Activated naive CD8-positive, alpha-beta T cell treated with anti-CD3 and anti-CD28 coated beads for 36 hours (primary cell): ENCODE results near the gene UGT3A1. TPM values are rescaled to one million over a fixed set of nuclear protein-coding genes. Genes with fewer than 3 reads are reported as not detected.
"Not testable (repeated sequence)": the region's sequence is repeated elsewhere in the genome, so short reads cannot be mapped to it uniquely, and the experiment has no call there.

Experiments
- DNase-seq: peaks from one replicate; pipeline ENCODE4 v3.0.0; 2021
- H3K27ac Mint-ChIP-seq: one replicate; pipeline ENCODE4 v1.8.0; 2022; ENCODE audit warnings: mild to moderate bottlenecking, moderate library complexity, mixed read lengths
- H3K27me3 Mint-ChIP-seq: one replicate; pipeline ENCODE4 v1.8.0; 2022; ENCODE audit warnings: mild to moderate bottlenecking, mixed read lengths
- H3K36me3 Mint-ChIP-seq: one replicate; pipeline ENCODE4 v1.8.0; 2021; ENCODE audit warnings: mild to moderate bottlenecking, mixed read lengths
- H3K4me1 Mint-ChIP-seq: one replicate; pipeline ENCODE4 v1.8.0; 2021; ENCODE audit warnings: mixed read lengths
- H3K4me3 Mint-ChIP-seq: one replicate; pipeline ENCODE4 v1.8.0; 2022; ENCODE audit warnings: mild to moderate bottlenecking, moderate library complexity, mixed read lengths
- H3K9me3 Mint-ChIP-seq: one replicate; pipeline ENCODE4 v1.8.0; 2022; ENCODE audit warnings: mixed read lengths
- total RNA-seq, 2 experiments: library from RNA; stranded (reverse); gene quantifications; one replicate each; pipeline ENCODE4 v1.2.3, GENCODE V29; 2021

Gene UGT3A1, protein sequence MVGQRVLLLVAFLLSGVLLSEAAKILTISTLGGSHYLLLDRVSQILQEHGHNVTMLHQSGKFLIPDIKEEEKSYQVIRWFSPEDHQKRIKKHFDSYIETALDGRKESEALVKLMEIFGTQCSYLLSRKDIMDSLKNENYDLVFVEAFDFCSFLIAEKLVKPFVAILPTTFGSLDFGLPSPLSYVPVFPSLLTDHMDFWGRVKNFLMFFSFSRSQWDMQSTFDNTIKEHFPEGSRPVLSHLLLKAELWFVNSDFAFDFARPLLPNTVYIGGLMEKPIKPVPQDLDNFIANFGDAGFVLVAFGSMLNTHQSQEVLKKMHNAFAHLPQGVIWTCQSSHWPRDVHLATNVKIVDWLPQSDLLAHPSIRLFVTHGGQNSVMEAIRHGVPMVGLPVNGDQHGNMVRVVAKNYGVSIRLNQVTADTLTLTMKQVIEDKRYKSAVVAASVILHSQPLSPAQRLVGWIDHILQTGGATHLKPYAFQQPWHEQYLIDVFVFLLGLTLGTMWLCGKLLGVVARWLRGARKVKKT
- not detected for total RNA-seq

DNA sequence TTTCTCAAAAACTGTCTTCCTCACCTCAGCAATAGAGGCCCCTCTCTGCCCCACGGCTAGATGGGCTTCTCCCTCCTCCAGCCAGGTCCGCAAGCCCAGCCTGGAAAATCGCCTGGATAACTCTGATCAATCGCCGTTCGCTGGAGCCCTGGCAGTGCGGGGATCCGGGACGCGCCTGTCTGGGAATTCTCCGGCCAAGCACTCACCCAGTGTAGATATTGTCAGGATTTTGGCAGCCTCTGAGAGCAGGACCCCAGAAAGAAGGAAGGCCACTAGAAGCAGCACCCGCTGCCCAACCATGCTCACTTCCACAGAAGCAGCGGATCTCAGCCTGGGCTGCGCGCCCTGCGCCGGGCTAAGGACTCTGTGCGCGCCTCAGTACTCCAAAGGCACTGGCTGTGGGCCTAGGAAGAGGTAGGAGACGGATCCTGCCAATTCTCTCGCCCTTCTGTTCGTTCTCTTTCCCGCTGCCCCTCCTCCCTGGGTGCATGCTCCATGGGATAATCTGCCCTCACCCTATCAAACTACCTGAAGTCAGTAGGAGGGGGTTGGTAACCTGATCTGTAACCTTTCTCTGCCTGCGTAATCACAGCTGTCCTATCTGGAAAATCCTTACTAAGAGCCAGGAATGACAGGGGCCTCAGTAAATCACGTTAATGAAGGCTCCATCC lies at the start of gene UGT3A1:
TSS of gene UGT3A1 (minus strand) at position 450 of the 671 bp plus-strand sequence. CDS start at position 300, 150 bp downstream.
- Mint-ChIP-seq H3K9me3 (no peaks in the 10 kb centered on the region), H3K36me3 (no peaks in the 10 kb centered on the region), H3K4me1 (no peaks in the 10 kb centered on the region), H3K27ac (no peak within 1 kb of the TSS), H3K27me3 (peaks cover 33% of the 10 kb centered on the region), H3K4me3 (no peak within 1 kb of the TSS)
- no peak for DNase-seq

DNA sequence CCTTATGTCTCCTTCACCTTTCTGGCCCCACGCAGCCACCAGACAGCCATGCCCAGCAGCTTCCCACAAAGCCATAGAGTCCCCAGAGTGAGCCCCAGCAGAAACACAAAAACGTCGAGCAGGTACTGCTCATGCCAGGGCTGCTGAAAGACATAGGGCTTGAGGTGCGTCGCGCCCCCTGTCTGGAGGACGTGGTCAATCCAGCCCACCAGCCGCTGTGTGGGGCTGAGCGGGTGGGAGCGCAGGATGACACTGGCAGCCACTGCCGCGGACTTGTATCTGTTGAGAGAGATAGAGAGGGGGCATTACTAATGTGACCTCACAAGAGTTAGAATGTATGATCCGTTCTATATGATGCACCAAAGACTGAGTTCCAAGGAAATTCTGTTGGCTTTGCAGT lies 44.5 kb upstream of the UGT3A1 start:
- no peaks in the 10 kb centered on the region for H3K4me1 Mint-ChIP-seq
- no peaks in the 10 kb centered on the region for H3K36me3 Mint-ChIP-seq
- H3K9me3 Mint-ChIP-seq = no peaks in the 10 kb centered on the region
- DNase-seq = no peak
- no peaks in the 10 kb centered on the region for H3K27me3 Mint-ChIP-seq
- no peak overlapping the region for H3K4me3 Mint-ChIP-seq
- no peak overlapping the region for H3K27ac Mint-ChIP-seq

DNA sequence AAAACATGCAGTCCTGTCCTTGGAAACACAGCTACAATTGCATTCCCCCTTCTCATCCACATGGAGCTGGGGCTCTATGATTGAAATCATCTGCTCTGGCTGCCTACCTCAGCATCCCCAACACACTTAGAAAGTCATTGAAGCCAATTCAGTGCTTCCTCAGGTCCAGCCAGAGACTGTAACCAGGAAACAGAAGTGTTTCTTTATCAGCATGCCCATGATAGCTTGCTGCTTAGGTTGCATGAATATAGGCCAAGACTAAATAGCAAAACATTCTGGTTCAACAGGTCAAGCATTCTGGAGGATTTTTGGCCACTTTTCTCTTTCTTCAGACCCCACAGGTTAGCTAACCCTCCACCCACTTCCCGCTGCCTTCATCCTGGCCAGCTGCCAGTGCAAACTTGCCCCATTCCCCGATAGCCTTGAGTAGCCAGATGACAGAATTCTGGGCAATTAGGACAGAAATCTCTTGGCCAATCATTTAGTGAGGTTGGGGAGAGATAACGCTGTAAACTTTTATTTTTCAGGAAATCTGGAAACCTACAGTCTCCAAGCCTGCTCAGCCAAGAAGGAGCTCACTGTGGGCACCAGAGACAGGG lies 43.4 kb upstream of the UGT3A1 start:
- H3K4me3 Mint-ChIP-seq, H3K36me3 Mint-ChIP-seq, H3K9me3 Mint-ChIP-seq, H3K27me3 Mint-ChIP-seq, H3K27ac Mint-ChIP-seq, DNase-seq, H3K4me1 Mint-ChIP-seq: not testable (repeated sequence)

DNA sequence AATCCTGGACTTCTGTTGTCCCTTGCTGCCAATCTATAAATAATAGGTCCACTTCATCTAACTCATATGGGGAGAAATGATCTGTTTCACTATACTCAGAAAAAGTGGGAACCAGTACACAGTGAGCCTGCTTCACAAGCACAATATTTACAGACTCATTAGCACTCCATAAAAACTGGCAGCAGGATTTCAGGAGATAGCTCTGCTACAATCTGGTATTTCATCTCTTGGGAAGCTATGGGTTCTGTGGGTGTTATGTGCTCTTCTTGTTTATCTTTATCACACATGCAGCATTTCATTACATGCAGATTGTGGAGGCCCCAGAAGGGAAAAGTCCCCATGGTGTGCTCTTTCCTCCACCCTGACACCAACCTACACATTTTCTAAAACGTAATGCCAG lies 42.3 kb upstream of the UGT3A1 start:
- DNase-seq = no peak
- H3K27me3 Mint-ChIP-seq = no peaks in the 10 kb centered on the region
- no peak overlapping the region for H3K27ac Mint-ChIP-seq
- no peaks in the 10 kb centered on the region for H3K36me3 Mint-ChIP-seq
- no peaks in the 10 kb centered on the region for H3K9me3 Mint-ChIP-seq
- no peaks in the 10 kb centered on the region for H3K4me1 Mint-ChIP-seq
- no peak overlapping the region for H3K4me3 Mint-ChIP-seq

DNA sequence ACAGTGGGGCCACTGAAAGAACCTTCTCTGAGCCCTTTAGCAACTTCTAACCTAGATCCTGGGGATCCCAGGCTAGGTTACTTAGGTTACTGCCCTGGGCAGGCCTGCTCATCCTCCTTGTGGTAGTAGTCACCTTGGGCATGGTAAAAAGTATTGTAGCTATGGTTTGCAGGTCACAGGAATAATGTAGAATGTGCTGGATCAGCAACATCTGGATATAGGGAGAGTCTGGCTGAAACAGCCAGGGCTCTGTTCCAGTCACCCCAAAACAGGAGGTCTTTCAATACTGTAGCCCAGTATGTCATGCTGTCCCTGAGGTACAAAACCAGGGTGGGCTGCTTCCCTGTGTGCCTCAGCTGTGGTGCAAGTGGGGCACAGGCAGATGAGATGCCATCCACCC lies 41.9 kb upstream of the UGT3A1 start:
- no peak overlapping the region for H3K27ac Mint-ChIP-seq
- H3K27me3 Mint-ChIP-seq = no peaks in the 10 kb centered on the region
- DNase-seq = no peak
- H3K9me3 Mint-ChIP-seq = no peaks in the 10 kb centered on the region
- H3K4me1 Mint-ChIP-seq = no peaks in the 10 kb centered on the region
- no peak overlapping the region for H3K4me3 Mint-ChIP-seq
- no peaks in the 10 kb centered on the region for H3K36me3 Mint-ChIP-seq

DNA sequence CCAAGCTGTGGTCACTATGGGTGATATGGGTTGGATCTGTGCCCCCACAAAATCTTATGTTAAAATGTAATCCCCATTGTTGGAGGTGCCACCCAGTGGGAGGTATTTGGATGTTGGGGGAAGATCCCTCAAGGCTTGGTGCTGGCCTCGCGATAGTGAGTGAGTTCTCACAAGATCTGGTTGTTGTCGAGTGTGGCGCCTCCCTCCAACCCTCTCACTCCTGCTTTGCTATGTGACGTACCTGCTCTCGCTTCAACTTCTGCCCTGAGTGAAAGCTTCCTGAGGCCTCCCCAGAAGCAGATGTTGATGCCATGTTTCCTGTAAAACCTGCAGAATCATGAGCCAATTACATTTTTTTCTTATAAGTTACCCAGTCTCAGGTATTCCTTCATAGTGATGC lies 40.0 kb upstream of the UGT3A1 start:
- H3K27me3 Mint-ChIP-seq = no peaks in the 10 kb centered on the region
- H3K36me3 Mint-ChIP-seq = no peaks in the 10 kb centered on the region
- no peaks in the 10 kb centered on the region for H3K4me1 Mint-ChIP-seq
- H3K4me3 Mint-ChIP-seq = no peak overlapping the region
- peaks cover 4% of the 10 kb centered on the region for H3K9me3 Mint-ChIP-seq
- DNase-seq = no peak
- no peak overlapping the region for H3K27ac Mint-ChIP-seq

DNA sequence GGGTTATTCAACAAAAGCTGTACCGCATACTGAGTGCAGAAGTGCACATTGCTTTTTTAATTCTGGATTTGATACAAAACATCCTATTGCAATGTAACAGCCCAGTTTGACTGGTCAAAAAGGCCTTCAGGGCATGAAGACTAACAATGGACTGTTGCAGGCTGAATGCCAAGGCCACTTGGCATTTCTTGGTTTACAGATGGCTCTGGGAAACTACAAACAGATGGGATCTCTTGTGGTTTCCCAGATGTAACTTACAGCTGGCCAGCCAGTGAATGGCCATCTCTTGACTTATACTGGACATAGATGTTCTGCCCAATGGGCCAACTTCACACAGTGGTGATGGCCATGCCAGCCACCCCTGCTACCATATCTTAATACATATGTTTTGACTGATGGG lies 38.7 kb upstream of the UGT3A1 start:
- Mint-ChIP-seq H3K27me3 (no peaks in the 10 kb centered on the region), H3K9me3 (peaks cover 6% of the 10 kb centered on the region), H3K36me3 (no peaks in the 10 kb centered on the region), H3K27ac (no peak overlapping the region), H3K4me1 (no peaks in the 10 kb centered on the region), H3K4me3 (no peak overlapping the region)
- no peak for DNase-seq

DNA sequence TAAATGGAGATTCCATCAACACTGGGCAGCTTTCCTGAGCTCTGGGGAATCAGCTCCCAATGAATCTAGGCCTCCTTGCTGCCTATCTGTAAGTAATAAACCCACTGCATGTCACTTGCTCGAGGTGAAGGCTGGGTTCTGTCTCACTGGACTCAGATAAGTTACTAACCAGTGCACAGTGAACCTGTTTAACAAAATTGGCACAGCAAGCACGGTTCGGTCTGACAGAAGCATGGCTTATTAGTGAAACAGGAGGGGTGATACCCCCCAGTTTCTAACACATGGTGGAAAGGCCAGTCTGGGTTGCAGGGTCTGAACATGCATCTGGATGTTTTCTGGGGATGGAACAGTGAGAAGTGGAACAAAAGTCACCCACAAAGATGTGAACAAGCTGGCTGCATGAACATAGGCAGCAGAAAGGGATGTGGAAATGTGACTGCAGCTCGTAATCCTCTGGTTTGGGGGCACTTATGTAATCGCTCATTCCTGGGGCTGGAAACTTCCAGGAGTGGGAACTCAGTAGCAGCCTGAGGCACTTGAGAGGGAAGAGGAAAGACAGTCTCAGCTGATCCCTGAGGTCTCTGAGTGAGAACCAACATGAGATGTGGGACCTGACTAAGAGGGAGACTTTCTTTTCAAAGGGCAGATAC lies 37.8 kb upstream of the UGT3A1 start:
- Mint-ChIP-seq H3K4me3 (no peak overlapping the region), H3K4me1 (no peaks in the 10 kb centered on the region), H3K27me3 (no peaks in the 10 kb centered on the region), H3K36me3 (no peaks in the 10 kb centered on the region), H3K27ac (no peak overlapping the region), H3K9me3 (peaks cover 8% of the 10 kb centered on the region)
- DNase-seq = no peak

DNA sequence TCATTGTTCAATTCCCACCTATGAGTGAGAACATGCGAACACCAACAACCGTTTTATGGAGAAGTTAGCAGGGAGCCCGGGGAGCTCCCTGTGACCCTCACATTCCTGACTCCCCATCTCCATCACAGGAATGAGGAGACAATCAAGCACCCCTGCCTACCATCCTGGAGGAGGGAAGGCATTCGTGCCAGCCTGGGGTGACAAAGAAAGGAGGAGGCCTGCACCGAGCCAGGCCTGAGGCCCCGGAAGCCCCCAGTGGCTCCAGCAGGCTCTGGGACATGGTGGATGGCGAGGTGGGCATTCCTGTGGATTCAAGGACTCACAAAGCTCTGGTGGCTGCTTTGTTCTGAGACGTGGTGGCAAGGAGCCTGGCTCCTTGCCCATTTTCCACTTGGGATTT lies 36.5 kb upstream of the UGT3A1 start:
- Mint-ChIP-seq H3K27me3 (no peaks in the 10 kb centered on the region), H3K9me3 (peaks cover 8% of the 10 kb centered on the region)

DNA sequence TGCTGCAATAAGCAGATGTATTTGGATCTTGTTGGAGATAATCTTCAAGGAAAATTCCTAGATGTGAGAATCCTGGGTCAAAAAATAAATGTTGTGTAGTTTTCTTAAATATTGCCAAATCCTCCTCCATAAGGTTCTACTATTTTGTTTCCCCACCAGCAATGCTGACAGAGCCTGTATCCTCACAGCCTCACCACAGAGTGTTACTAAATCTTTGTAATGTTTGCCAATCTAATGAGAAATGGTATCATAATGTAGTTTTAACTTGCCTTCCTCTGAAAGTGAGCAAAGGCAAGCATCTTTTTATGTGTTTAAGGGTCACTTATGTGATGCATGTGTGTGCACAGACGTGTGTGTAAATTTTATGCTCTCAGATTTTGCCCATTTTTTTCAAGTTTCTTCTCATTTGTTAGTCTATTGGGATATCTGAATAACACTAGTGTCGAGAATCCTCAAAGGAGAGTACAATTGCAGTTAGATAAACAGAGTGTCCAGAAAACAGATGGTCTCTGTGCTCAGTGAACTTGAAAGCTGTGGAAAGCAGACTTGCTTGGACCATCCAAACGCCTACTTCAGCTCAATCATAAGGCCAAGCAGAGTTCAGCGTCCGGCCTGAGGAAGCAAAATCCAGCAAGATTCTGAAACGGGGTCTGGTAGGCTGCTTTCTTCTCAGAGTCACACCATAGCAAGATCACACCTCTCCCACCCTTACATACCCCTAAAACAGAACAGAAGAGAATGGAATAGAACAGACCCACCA lies 35.7 kb upstream of the UGT3A1 start:
- Mint-ChIP-seq H3K4me3 (no peak overlapping the region), H3K9me3 (peaks cover 8% of the 10 kb centered on the region), H3K27me3 (no peaks in the 10 kb centered on the region), H3K36me3 (no peaks in the 10 kb centered on the region), H3K4me1 (no peaks in the 10 kb centered on the region), H3K27ac (no peak overlapping the region)
- no peak for DNase-seq

More for the DNA sequence above, 36.5 kb upstream of the UGT3A1 start:
- no peaks in the 10 kb centered on the region for H3K36me3 Mint-ChIP-seq
- DNase-seq = no peak
- no peak overlapping the region for H3K4me3 Mint-ChIP-seq
- H3K4me1 Mint-ChIP-seq = no peaks in the 10 kb centered on the region
- no peak overlapping the region for H3K27ac Mint-ChIP-seq

DNA sequence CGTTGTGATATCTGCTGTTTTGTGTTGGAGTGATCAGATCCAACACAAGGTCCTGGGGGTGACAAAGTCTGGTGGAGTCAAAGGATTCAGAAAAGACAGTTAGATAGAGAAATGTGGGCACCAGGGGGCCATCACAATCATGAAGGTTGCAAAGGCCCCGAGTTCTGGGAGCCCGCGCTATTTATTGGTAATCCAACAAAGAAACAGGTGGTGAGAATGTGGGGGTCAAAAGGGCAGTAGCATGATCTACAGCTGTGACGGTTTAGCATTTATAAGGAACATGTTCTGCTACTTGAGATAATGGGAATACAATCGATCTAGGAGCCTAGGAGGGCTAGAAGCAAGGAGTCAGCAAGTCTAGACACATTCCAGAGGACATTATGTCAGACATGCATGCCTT lies 31.1 kb upstream of the UGT3A1 start:
- not testable (repeated sequence) for H3K9me3 Mint-ChIP-seq, H3K4me3 Mint-ChIP-seq, H3K27me3 Mint-ChIP-seq, DNase-seq, H3K4me1 Mint-ChIP-seq, H3K36me3 Mint-ChIP-seq, H3K27ac Mint-ChIP-seq

DNA sequence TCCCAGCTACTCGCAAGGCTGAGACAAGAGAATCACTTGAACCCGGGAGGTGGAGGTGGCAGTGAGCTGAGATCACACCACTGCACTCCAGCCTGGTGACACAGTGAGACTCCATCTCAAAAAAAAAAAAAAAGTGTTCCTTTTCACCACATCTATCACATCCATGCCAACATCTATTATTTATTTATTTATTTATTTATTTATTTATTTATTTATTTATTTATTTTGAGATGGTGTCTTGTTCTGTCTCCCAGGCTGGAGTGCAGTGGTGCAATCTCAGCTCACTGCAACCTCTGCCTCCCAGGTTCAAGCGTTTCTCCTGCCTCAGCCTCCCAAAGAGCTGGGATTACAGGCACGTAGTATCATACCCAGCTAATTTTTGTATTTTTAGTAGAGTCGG lies 28.4 kb upstream of the UGT3A1 start:
- not testable (repeated sequence) for DNase-seq, H3K4me3 Mint-ChIP-seq, H3K27me3 Mint-ChIP-seq, H3K4me1 Mint-ChIP-seq, H3K36me3 Mint-ChIP-seq, H3K27ac Mint-ChIP-seq
- peaks cover 16% of the 10 kb centered on the region for H3K9me3 Mint-ChIP-seq

DNA sequence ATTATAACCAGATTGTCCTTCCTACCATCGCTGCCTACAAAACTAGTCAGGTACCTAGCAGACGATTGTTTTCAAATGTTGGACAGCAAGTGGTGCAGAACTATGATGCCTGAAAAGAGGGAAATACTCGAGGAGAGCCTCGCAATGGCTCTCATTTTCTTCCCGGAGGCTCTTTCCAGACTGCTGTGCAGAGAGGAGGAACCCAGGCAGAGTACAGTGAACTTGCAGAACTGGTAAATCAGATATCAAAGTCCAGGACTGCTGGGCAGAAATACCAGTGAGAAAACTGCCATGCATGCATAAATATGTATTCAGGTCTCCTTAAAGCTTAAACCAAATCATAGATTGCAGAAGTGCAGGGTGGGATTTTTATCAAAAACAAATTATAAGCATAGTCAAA lies 26.4 kb upstream of the UGT3A1 start:
- peaks cover 20% of the 10 kb centered on the region for H3K9me3 Mint-ChIP-seq
- no peak overlapping the region for H3K27ac Mint-ChIP-seq
- H3K4me3 Mint-ChIP-seq = no peak overlapping the region
- H3K36me3 Mint-ChIP-seq = no peaks in the 10 kb centered on the region
- H3K27me3 Mint-ChIP-seq = no peaks in the 10 kb centered on the region
- no peak for DNase-seq
- H3K4me1 Mint-ChIP-seq = no peaks in the 10 kb centered on the region

DNA sequence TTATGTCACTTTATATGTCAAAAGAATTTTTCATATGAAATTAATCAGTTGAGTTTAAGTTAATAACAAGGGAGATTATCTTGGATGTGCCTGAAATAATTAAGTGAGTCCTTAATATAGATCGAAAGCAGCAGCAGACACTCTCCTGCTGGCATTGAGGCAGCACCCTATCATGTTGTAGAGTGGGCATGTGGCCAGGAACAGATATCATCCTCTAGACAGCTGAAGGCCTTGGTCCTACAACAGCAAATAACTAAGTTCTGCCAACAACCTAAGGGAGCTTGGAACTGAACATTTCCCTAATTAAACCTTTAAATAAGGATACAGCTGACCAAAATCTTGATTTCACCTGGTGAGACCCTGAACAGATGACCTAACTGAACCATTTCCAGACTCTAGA lies 25.8 kb upstream of the UGT3A1 start:
- H3K36me3 Mint-ChIP-seq = no peaks in the 10 kb centered on the region
- no peaks in the 10 kb centered on the region for H3K27me3 Mint-ChIP-seq
- no peak for DNase-seq
- H3K4me1 Mint-ChIP-seq = no peaks in the 10 kb centered on the region
- H3K4me3 Mint-ChIP-seq = no peak overlapping the region
- no peak overlapping the region for H3K27ac Mint-ChIP-seq
- H3K9me3 Mint-ChIP-seq = peaks cover 22% of the 10 kb centered on the region
